ENCODE data around the gene ARSG.

DNA sequence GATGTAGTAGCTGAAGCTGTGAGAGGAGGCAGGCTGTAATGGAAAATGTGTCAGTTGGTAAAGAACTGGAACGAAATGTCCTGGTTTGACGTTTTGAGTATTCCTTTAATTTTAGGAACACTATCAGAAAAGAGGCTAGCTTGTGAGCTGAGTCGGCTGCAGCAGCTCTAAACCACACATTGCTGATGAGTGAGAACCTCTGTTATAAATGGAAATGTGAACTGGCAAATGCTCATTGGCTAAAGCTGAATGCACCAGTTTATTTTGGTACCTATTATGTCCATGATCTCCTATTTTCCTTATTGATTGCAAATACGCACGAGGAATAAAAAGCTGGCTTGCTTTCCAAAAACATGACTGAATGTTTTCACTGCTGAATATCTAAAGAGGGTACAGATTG, 177.0 kb downstream of the ARSG start:
- TF ChIP-seq, protein P1, sequence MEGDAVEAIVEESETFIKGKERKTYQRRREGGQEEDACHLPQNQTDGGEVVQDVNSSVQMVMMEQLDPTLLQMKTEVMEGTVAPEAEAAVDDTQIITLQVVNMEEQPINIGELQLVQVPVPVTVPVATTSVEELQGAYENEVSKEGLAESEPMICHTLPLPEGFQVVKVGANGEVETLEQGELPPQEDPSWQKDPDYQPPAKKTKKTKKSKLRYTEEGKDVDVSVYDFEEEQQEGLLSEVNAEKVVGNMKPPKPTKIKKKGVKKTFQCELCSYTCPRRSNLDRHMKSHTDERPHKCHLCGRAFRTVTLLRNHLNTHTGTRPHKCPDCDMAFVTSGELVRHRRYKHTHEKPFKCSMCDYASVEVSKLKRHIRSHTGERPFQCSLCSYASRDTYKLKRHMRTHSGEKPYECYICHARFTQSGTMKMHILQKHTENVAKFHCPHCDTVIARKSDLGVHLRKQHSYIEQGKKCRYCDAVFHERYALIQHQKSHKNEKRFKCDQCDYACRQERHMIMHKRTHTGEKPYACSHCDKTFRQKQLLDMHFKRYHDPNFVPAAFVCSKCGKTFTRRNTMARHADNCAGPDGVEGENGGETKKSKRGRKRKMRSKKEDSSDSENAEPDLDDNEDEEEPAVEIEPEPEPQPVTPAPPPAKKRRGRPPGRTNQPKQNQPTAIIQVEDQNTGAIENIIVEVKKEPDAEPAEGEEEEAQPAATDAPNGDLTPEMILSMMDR (IDR thresholded peaks at IDR 0.05; ENCODE audit: low read depth, low read length, poor library complexity, severe bottlenecking): no peak
- TF ChIP-seq EZH2phosphoT487 (IDR thresholded peaks at IDR 0.05; ENCODE audit: borderline replicate concordance, low read length): no peak
